ENCODE measurements around the gene UIMC1. TPM values are rescaled to one million over a fixed set of nuclear protein-coding genes. Genes with fewer than 3 reads are reported as not detected.

Gene UIMC1
- total and polyA plus RNA-seq, 2 of the 4 experiments (the other 2 are of a cell fraction), result 19.5 to 27.6 TPM

GRCh38 chr5:176886336-176887251, 120.0 kb downstream of the UIMC1 start:
- POLR2A ChIA-PET (ENCODE audit: unreplicated experiment), result interaction anchor here (0.5 kb wide), 1 partner anchor 212 kb away, joined by 7 read pairs; no protein-coding TSS in a partner anchor
- dilution Hi-C loops (cut with HindIII; ENCODE audit: low sequenced_read_pairs, unreplicated experiment) (no loop called here), in situ Hi-C loops (cut with MboI; ENCODE audit: low sequenced_read_pairs) (no loop called here), intact Hi-C loops (cut with micrococcal nuclease) (no loop called here)
- Histone ChIP-seq H2BK15ac (ENCODE audit: low read depth, low read length) (no peak overlapping the region), H3K56ac (ENCODE audit: extremely low read depth, insufficient read depth, low read length) (no peak overlapping the region), H2AK9ac (replicated peaks; ENCODE audit: low read depth, low read length, poor library complexity) (no peak overlapping the region), H3K14ac (replicated peaks; ENCODE audit: low read depth, low read length) (no peak overlapping the region), H3K27me3 (ENCODE audit: control insufficient read depth, insufficient read depth, low read length) (peaks cover 50% of the 10 kb centered on the region), H3K9ac (ENCODE audit: low read depth, low read length) (no peak overlapping the region), H3K4me1 (ENCODE audit: control insufficient read depth, insufficient read depth, low read length) (no peaks in the 10 kb centered on the region), H3K4ac (ENCODE audit: low read depth, low read length) (no peak overlapping the region), H4K8ac (ENCODE audit: low read depth in 2 of 2, low read length in 2 of 2) (no peak overlapping the region), H4K5ac (ENCODE audit: low read depth, low read length) (no peak overlapping the region), H3K9me1 (ENCODE audit: insufficient read depth, low read length) (no peaks in the 10 kb centered on the region), H2BK20ac (ENCODE audit: low read depth, low read length) (no peak overlapping the region), H4K91ac (ENCODE audit: insufficient read depth, low read depth, low read length) (no peak overlapping the region), H2BK120ac (ENCODE audit: low read depth, low read length) (no peak overlapping the region), H2AFZ (replicated peaks; ENCODE audit: low read length, poor library complexity) (peak overlapping the region; percentile 44), H3K18ac (ENCODE audit: low read depth, low read length) (no peak overlapping the region), H3K23ac (ENCODE audit: low read depth, low read length) (no peak overlapping the region), H2BK5ac (ENCODE audit: low read depth, low read length, poor library complexity, severe bottlenecking) (no peak overlapping the region), H2AK5ac (ENCODE audit: low read depth, low read length) (no peak overlapping the region), H3K27ac (ENCODE audit: insufficient read depth, low read length) (no peak overlapping the region), H3K4me3 (ENCODE audit: insufficient read depth, low read depth, low read length) (no peak overlapping the region), H3K79me1 (ENCODE audit: low read depth in 1 of 2, low read length in 2 of 2) (no peaks in the 10 kb centered on the region), H3K9me3 (ENCODE audit: control insufficient read depth, insufficient read depth, low read length) (no peaks in the 10 kb centered on the region), H3K36me3 (ENCODE audit: control insufficient read depth, insufficient read depth, low read length) (no peaks in the 10 kb centered on the region), H3K4me2 (ENCODE audit: low read depth, low read length) (no peak overlapping the region), H4K20me1 (ENCODE audit: insufficient read depth, low read length) (no peaks in the 10 kb centered on the region)
- DNase-seq (no peak), ATAC-seq (ENCODE audit: low read depth) (no peak)
- no TSS peak for BruUV-seq (replicated peaks)
- CTCF ChIA-PET, result no interaction called here
- 83% methylated on average over 2 of the region's 13 CpGs; no CpG with 5 or more reads in 1 of the 2 experiments for WGBS, 2 experiments (ENCODE audit: extremely low coverage in 2 of 2, insufficient read length in 1 of 2)
- no peak for TF ChIP-seq MAFK (IDR thresholded peaks at IDR 0.05; ENCODE audit: low read depth, low read length)
- TF ChIP-seq SMC3 (IDR thresholded peaks at IDR 0.05; ENCODE audit: low read depth, low read length), result no peak
- TF ChIP-seq RCOR1 (IDR thresholded peaks at IDR 0.05; ENCODE audit: insufficient replicate concordance, low read length), result no peak
- TF ChIP-seq ELK1 (IDR thresholded peaks at IDR 0.05; ENCODE audit: borderline replicate concordance, low read depth, low read length), result no peak
- no peak for TF ChIP-seq USF2 (IDR thresholded peaks at IDR 0.05; ENCODE audit: low read depth, low read length)
- no peak for TF ChIP-seq MXI1 (IDR thresholded peaks at IDR 0.05; ENCODE audit: borderline replicate concordance, low read depth, low read length)
- TF ChIP-seq POLR2A (IDR thresholded peaks at IDR 0.05; ENCODE audit: low read depth, low read length), result no peak
- no peak for TF ChIP-seq CTCF (conservative IDR thresholded peaks at IDR 0.05; ENCODE audit: low read depth, low read length)
- no peak for TF ChIP-seq RFX5 (IDR thresholded peaks at IDR 0.05; ENCODE audit: low read depth, low read length)
- no peak for TF ChIP-seq MAZ (IDR thresholded peaks at IDR 0.05; ENCODE audit: borderline replicate concordance, low read depth, low read length)
- TF ChIP-seq NFE2L2 (IDR thresholded peaks at IDR 0.05; ENCODE audit: low read depth, low read length), result no peak
- no peak for TF ChIP-seq FOS (IDR thresholded peaks at IDR 0.05; ENCODE audit: low read depth, low read length)
- no peak for TF ChIP-seq RAD21 (IDR thresholded peaks at IDR 0.05; ENCODE audit: low read length)
- no peak for TF ChIP-seq BHLHE40 (IDR thresholded peaks at IDR 0.05; ENCODE audit: low read depth, low read length)
- no peak for TF ChIP-seq CHD1 (IDR thresholded peaks at IDR 0.05; ENCODE audit: low read depth, low read length)

Data from IMR-90 (cell line).